Nephron progenitor cell (in vitro differentiated cells): Measurements from ENCODE around the gene SNRPD3.
"Not testable (repeated sequence)": the region's sequence is repeated elsewhere in the genome, so short reads cannot be mapped to it uniquely, and the experiment has no call there.

Experiments
- DNase-seq: peaks from one replicate; pipeline ENCODE4 v3.0.0; 2021
- H3K27ac Mint-ChIP-seq: 2 replicates; pipeline ENCODE4 v1.8.0; 2021; ENCODE audit warnings: mild to moderate bottlenecking, moderate library complexity, mixed read lengths
- H3K27me3 Mint-ChIP-seq: 2 replicates; pipeline ENCODE4 v1.8.0; 2021; ENCODE audit warnings: mild to moderate bottlenecking, low read depth, mixed read lengths; ENCODE audit not compliant: poor library complexity
- H3K36me3 Mint-ChIP-seq: 2 replicates; pipeline ENCODE4 v1.8.0; 2021; ENCODE audit warnings: low read depth, mixed read lengths
- H3K4me1 Mint-ChIP-seq: 2 replicates; pipeline ENCODE4 v1.8.0; 2021; ENCODE audit warnings: mixed read lengths
- H3K4me3 Mint-ChIP-seq: 2 replicates; pipeline ENCODE4 v1.8.0; 2021; ENCODE audit warnings: mild to moderate bottlenecking, moderate library complexity, mixed read lengths
- H3K9me3 Mint-ChIP-seq: 2 replicates; pipeline ENCODE4 v1.8.0; 2021; ENCODE audit warnings: mild to moderate bottlenecking, moderate library complexity, mixed read lengths
- TF ChIP-seq, protein P1 (sequence below): fragments of 200-600 bp; sonication (generic); IDR thresholded peaks from 2 replicates; pipeline ENCODE4 v1.5.0; 2021; ENCODE audit warnings: antibody characterized with exemption

Gene SNRPD3

DNA sequence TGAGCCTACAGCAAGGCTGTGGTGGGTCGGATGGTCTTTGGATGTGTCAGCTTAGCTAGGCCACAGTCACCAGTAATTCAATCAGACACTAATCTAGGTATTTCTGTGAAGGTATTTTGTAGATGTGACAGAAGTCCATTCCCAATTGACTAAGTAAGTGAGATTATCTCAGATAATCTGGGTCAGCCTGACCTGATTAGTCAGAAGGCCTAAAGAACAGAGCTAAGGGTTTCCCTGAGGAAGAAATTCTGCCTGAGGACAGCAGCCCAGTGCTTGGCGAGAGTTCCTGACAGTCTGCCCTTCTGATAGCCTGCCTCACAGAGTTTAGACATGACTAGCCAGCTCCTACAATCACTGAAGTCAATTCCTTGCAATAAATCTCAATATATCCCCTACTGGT lies 29.6 kb upstream of the SNRPD3 start:
- Mint-ChIP-seq H3K9me3 (no peaks in the 10 kb centered on the region), H3K4me1 (peaks cover 9% of the 10 kb centered on the region), H3K36me3 (no peaks in the 10 kb centered on the region)

DNA sequence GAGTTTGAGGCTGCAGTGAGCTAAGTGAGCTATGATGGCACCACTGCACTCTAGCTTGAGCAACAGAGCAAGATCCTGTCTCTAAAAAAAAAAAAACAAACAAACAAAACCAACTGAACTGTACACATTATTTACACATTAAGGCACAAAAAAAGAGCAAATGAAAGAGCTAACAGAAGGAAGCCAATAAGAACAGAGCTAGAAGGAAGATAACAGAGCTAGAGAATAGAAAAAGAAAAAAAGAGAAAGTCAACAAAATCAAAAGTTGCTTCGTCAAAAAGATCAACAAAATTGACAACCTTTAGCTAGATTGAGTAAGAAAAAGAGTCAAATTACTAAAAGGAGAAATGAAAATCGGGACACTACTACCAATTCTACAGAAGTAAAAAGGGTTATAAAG lies 25.9 kb upstream of the SNRPD3 start:
- H3K9me3 Mint-ChIP-seq: no peaks in the 10 kb centered on the region
- peaks cover 9% of the 10 kb centered on the region for H3K4me1 Mint-ChIP-seq
- TF ChIP-seq, protein P1, sequence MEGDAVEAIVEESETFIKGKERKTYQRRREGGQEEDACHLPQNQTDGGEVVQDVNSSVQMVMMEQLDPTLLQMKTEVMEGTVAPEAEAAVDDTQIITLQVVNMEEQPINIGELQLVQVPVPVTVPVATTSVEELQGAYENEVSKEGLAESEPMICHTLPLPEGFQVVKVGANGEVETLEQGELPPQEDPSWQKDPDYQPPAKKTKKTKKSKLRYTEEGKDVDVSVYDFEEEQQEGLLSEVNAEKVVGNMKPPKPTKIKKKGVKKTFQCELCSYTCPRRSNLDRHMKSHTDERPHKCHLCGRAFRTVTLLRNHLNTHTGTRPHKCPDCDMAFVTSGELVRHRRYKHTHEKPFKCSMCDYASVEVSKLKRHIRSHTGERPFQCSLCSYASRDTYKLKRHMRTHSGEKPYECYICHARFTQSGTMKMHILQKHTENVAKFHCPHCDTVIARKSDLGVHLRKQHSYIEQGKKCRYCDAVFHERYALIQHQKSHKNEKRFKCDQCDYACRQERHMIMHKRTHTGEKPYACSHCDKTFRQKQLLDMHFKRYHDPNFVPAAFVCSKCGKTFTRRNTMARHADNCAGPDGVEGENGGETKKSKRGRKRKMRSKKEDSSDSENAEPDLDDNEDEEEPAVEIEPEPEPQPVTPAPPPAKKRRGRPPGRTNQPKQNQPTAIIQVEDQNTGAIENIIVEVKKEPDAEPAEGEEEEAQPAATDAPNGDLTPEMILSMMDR: no peak
- H3K27ac Mint-ChIP-seq: no peak overlapping the region
- H3K4me3 Mint-ChIP-seq: no peak overlapping the region
- no peaks in the 10 kb centered on the region for H3K36me3 Mint-ChIP-seq
- H3K27me3 Mint-ChIP-seq: peaks cover 14% of the 10 kb centered on the region
- no peak for DNase-seq

More for the DNA sequence above, 29.6 kb upstream of the SNRPD3 start:
- no peak for DNase-seq
- Mint-ChIP-seq H3K27ac (no peak overlapping the region), H3K27me3 (peaks cover 10% of the 10 kb centered on the region), H3K4me3 (no peak overlapping the region)
- TF ChIP-seq, protein P1: no peak

DNA sequence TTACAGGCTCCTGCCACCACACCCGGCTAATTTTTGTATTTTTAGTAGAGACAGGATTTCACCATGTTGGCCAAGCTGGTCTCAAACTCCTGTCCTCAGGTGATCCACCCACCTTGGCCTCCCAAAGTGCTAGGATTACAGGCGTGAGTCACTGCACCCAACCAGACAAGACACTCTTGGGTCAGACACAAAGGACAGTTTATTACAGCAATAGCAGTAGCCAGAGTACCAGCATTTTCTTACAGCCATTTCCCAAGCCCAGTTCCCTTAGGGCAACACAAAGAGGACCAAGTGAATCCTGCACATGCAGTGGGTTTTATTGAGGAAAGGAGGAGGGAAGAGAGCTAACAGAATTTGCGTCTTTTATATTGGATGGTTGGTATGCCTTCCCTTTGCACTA lies 24.8 kb upstream of the SNRPD3 start:
- DNase-seq, H3K4me1 Mint-ChIP-seq, H3K36me3 Mint-ChIP-seq, H3K4me3 Mint-ChIP-seq, H3K27ac Mint-ChIP-seq, H3K9me3 Mint-ChIP-seq: not testable (repeated sequence)
- H3K27me3 Mint-ChIP-seq: peaks cover 17% of the 10 kb centered on the region

DNA sequence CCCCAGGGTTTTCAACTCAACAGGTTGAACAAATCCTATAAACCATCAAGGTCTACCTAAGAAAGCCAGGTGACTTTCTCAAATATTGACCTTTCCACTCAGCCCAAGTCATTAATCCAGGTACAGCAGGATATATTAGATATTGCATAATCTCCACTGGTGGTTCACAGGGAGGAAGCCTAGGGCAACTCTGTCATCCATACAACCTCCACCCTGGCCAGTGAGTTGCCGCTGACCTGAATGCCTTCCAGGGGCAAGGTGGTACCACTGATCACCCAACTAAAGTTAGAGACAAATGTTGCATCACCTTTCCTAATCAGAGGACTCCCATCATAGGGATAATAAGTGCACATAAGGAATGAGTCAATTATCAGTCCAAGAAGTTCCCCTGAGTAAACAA lies 23.7 kb upstream of the SNRPD3 start:
- H3K4me3 Mint-ChIP-seq: no peak overlapping the region
- H3K9me3 Mint-ChIP-seq: no peaks in the 10 kb centered on the region
- TF ChIP-seq, protein P1: no peak
- H3K4me1 Mint-ChIP-seq: peaks cover 9% of the 10 kb centered on the region
- H3K27ac Mint-ChIP-seq: no peak overlapping the region
- H3K36me3 Mint-ChIP-seq: no peaks in the 10 kb centered on the region
- no peak for DNase-seq
- peaks cover 17% of the 10 kb centered on the region for H3K27me3 Mint-ChIP-seq

DNA sequence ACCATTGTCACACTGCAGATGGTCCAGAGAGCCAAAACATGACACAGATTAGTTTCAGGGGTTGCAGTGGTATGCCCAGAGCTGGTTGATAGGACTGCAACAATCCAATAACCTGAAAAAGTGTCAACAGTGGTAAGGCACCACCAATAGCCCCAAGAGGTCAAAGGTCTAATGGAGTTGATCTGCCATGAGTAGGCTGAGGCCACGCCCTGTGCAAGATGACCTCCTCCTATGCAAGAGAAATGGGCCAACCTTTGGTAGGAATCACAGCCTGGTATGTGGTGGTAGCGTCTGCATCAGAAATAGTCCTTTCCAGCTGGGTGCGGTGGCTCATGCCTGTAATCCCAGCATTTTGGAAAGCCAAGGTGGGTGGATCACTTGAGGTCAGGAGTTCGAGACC lies 20.5 kb upstream of the SNRPD3 start:
- no peak for DNase-seq

DNA sequence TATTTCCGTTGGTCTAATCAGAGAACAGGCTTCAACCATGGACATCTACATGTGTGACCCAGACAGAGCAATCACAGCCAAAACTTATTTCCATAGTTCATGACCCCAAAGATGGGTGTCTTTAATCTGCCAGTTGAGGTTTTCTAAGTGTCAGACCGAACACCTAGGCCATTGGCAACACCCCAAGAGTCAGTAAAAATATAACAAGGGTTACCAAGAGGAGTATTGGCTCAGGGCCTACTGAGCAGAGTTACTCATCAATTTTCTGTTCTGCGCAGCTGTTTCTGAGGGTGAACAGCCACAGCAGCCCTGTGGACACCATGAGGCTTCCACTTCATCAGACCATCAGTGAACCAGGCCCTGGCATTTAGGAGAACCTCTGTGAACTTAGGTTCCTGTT lies 19.7 kb upstream of the SNRPD3 start:
- Mint-ChIP-seq H3K27me3 (peaks cover 7% of the 10 kb centered on the region), H3K4me1 (peaks cover 9% of the 10 kb centered on the region), H3K4me3 (no peak overlapping the region), H3K9me3 (no peaks in the 10 kb centered on the region), H3K27ac (no peak overlapping the region), H3K36me3 (peaks cover 8% of the 10 kb centered on the region)
- DNase-seq: no peak
- TF ChIP-seq, protein P1: no peak

More for the DNA sequence above, 20.5 kb upstream of the SNRPD3 start:
- H3K27me3 Mint-ChIP-seq: peaks cover 7% of the 10 kb centered on the region
- no peak overlapping the region for H3K4me3 Mint-ChIP-seq
- H3K27ac Mint-ChIP-seq: no peak overlapping the region
- TF ChIP-seq, protein P1: no peak
- H3K36me3 Mint-ChIP-seq: peaks cover 8% of the 10 kb centered on the region
- H3K9me3 Mint-ChIP-seq: no peaks in the 10 kb centered on the region
- peaks cover 9% of the 10 kb centered on the region for H3K4me1 Mint-ChIP-seq
